SKM-1 treated with dmso at 0.1 percent for 144 hours (cell line): ENCODE results near the gene WHRN.

Experiments
- DNase-seq: peaks from one replicate; lab custom pipeline; 2025; ENCODE audit not compliant: unreplicated experiment; lab: John Stamatoyannopoulos, UW

Gene WHRN

DNA sequence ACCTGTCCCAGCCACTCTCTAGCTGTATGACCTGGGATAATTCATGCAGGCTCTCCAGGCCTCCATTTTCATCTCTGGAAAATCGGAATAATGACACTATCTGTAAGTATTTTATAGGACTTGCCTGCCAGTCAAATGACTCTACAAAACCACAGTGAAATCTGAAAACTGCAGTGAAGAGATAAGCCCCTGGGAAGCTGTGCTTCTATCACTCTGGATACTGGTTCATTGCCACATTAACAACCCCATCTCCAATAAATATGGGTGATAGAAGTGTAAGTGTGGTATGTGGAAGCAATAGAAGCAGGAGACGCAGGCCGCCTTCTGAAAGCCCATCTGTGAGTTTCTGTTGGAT lies 31.8 kb downstream of the WHRN start:
- no peak for DNase-seq

DNA sequence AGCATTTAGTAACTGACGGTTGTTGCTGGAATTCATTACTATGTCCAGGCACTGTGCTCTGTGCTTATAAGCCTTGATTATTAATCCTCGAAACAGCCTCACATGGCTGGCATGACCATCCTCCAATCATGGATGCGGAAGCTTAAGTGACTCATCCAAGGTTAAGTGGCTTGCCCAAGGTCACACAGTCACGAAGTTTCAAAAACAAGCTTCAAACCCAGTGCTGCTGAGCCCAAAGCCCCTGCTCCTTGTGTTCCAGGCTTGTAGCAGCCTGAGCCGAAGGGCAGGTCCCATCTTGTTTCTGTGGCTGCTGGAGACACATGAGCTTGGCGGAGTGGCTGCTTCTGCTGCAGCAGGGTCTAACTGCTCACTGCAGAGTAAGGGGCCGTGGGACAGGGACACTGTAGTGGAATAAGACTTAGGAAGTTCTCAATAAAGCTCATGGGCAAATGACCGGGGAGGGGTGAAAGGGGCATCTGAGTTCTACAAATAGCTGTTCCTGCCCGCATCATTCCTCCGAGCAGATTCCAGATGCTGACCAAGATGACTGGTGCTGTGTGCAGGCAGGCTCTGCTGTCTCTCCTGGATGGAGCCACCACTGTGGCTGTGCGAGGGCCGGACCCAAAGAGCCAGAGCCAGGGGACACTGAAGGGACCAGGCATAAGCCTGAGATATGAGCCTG lies 32.4 kb downstream of the WHRN start:
- DNase-seq = no peak

GRCh38 chr9:114471157-114471556 lies 34.1 kb downstream of the WHRN start:
- no peak for DNase-seq

DNA sequence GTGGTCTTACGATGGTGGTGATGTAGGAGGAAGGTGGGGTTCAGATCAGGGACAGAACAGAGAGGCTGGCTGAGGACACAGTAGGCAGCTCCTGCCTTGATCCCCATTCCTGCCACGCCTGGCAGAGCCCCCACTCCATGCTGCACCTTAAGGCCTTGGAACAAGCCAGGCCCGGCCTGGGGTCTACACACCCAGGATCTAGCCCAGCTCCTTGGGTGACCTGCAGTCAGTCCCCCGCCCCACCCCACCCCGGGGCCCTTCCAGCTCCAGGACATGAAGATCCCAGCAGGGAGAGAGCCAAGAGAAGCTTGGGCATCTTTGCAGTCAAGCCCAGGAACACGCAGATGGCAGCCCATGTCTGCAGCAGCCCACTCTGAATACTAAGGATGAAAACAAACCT lies 34.7 kb downstream of the WHRN start:
- DNase-seq = no peak

- DNase-seq = no peak
Measured at GRCh38 chr9:114470121-114470520, 35.2 kb downstream of the WHRN start.

DNA sequence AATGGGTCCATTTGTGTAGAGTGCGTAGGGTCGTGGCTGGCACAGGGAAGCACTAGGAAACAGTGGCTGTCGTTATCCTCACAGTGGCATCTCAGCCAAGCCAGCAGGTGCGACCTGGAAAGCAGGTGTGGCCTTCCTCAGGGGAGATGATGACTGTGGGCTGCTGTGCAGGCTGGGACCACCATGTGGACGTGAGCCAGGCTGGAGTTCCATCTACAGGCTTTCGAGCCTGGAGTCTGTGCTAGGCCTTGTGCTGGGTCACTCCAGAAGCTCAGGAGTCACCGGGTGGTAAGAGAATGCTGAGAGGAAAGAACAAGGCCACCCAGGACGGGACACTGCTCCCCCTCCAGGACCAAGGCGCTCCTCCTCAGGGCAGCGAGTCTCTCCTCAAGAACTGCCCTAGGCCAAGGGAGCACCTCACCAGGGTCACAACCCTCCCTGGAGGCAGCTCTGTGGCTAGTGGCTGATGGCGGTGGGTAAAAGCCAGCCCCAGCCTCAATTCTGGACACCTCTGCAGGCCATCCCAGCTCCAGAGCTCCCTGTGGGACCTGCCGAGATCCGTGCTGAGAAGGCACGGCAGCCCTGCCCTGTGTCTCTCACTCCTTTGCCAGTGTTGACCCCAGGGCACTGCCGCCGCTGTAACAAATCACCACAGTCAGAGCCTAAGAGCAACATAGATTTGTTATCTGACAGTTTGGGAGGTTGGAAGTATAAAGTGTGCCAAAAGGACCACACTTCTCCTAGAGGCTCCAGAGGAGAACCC lies 36.0 kb downstream of the WHRN start:
- DNase-seq = no peak

DNA sequence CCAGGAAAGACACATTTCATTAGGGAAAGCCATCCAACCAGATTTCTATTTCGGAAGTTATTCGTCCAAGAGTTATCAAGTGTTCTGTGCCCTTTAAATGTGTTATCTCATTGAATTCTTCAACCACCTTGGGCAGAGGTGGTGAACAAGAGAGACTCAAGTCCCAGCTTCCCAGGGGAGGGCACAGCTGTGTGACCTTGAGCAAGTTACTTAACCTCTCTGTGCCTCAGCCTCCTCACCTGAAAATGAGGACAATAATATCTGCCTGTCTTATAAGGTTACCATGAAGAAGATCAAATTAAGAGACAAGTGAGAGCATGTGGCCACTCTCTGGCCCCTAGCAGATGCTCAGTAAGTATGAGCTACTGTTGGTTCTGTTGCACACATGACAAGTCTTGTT lies 37.4 kb downstream of the WHRN start:
- no peak for DNase-seq

DNA sequence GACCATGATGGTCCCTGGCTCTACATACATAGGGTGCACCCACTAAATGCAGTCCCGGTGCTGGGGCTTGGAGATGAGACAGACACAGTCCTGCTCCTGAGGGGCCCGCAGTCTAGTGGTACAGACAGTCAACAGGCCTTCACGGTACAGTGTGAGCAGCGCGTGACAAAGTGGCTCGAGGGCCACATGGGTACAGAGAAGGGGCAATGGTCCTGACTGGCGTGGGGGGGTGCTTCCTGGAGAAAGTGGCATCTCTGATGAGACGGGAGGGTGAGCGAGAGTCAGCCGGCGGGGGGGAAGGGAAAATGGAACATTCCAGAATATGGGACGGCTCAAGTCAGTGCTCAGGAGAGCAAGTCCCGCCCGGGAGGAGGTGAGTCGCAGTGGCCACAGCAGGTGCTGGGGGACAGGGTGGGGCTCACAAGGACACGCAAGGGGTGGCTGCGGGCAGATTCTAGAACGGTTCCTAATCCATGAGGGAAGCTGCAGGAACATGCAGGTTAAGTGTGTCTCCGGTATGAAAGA lies 38.0 kb downstream of the WHRN start:
- no peak for DNase-seq

DNA sequence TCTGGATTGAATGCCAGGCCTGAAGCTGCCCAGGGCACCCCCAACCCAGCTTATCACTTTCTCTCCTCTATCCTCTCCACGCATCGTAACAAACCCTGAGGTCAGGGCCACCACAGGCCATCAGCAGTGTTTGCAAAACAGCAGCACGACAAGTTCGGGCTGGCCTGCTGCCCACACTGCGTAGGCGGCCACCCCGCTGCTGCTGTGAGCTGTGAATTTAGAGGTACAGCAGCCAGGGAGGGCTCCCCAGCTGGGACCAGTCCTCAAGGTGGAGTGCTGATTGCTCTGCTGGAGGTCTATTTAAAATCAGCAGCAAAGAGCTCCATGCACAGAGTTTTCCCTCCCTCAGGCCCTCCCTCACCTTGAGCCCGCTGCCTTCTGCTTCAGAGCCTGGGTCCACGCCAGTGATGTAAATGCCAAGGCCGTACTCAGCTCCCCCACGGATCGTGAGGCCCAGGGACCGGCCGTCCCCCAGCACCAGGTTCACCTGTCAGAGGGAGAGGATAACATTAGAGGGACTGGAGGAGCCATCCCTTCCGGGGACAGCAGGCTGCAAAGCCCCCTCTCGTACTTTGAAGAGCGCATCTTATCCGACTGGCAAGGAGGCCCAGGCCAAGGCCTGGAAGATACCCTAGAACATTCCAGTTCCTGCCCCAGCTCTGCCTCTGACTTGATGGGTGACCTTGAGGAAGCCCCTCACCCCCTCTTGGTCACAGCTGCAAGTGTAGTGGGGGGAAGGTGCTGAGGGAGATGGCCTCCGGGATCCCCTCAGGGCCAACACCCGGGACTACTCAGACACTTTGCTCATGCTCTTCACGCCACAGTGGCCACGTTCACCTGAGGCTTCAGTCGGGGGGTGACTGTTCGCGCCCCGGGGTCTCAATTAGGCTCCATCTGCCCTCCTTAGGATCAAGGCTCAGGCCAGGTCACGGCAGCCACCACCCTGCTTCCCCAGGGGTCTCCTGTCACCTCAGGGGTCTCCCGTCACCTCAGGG lies 39.1 kb downstream of the WHRN start:
- no peak for DNase-seq

GRCh38 chr9:114465417-114465816 lies 39.9 kb downstream of the WHRN start:
- no peak for DNase-seq

DNA sequence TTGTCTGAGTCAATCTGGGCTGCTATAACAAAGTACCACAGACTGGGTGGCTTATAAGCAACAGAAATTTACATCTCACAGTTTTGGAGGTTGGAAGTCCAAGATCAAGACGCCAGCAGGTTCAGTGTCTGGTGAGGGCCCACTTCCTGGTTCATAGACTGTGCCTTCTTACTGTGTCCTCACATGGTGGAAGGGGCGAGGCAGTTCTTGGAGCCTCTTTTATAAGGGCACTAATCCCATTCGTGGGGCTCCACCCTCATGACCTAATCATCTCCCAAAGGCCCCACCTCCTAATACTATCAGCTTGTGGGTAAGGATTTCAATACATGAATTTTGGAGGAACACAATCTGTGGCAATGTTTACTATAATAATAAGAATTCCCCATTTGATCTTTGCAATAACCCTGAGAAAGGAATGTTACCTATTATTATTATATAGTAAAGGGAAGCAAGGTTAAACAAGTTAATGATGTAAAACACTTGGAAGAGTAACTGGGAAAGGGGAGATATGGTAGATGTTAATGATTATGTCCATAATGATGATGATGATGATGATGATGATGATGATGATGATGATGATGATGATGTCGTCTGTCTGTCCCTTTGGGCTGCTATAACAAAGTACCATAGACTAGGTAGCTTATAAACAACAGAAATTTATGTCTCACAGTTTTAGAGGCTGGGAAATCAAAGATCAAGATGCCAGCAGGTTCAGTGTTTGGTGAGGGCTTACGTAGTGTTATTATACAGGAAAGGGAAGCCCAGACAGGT lies 40.8 kb downstream of the WHRN start:
- DNase-seq = no peak

GRCh38 chr9:114462791-114463190 lies 42.5 kb downstream of the WHRN start:
- no peak for DNase-seq

GRCh38 chr9:114461468-114461867 lies 43.8 kb downstream of the WHRN start:
- DNase-seq = no peak

GRCh38 chr9:114460513-114461199 lies 44.6 kb downstream of the WHRN start:
- DNase-seq = no peak

DNA sequence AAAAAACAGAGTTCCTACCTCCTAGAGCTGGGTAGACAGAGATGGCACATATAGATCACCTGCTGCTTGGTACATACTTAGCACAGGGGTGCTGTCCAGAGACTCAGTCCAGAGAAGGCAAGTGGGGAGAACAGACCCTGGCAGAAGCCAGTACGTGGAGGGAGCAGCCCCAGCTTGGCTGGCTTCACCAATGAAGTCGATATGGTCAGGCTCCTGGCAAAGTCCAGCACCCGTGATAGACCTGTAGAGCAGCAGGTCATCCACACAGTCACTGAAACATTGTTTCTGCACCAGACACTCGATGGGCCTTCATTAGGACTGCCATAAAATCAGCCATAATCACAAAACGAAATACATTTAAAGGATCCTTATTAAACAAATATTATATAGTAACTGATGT lies 45.8 kb downstream of the WHRN start:
- DNase-seq = no peak

DNA sequence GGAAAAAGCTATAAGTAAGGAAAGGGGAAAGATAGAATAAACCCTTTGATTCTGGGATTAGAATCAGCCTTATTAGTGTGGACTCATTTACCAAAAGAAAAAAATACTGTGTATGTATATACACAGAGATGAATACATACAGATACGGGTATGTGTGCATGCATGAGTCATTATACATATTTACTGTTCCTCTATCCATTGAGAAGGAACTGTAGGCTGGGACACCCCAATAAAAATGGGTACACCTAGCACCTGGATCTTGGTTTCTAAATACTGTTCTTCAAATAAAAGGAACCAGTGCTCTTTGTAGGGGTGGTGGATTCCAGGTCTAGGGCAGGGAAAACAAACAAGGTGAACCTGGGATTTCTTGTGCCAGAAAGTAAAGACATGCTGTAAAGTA lies 48.3 kb downstream of the WHRN start:
- DNase-seq = no peak

DNA sequence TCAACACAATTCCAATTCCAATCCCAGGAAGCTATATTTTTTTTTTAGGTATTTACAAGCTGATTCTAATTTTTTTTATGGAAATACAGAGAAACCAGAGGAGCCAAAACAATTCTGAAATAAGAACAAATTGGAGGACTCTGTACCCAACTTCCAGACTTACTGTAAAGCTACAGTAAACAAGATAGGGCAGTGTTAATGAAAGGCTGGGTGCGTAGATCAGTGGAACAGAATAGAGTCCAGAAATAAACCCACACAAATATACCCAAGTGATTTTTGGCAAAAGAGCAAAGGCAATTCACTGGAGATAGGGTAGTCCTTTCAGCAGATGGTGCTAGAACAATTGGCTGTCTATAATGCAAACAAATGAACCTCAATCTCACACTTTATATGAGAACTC lies 50.6 kb downstream of the WHRN start:
- no peak for DNase-seq

DNA sequence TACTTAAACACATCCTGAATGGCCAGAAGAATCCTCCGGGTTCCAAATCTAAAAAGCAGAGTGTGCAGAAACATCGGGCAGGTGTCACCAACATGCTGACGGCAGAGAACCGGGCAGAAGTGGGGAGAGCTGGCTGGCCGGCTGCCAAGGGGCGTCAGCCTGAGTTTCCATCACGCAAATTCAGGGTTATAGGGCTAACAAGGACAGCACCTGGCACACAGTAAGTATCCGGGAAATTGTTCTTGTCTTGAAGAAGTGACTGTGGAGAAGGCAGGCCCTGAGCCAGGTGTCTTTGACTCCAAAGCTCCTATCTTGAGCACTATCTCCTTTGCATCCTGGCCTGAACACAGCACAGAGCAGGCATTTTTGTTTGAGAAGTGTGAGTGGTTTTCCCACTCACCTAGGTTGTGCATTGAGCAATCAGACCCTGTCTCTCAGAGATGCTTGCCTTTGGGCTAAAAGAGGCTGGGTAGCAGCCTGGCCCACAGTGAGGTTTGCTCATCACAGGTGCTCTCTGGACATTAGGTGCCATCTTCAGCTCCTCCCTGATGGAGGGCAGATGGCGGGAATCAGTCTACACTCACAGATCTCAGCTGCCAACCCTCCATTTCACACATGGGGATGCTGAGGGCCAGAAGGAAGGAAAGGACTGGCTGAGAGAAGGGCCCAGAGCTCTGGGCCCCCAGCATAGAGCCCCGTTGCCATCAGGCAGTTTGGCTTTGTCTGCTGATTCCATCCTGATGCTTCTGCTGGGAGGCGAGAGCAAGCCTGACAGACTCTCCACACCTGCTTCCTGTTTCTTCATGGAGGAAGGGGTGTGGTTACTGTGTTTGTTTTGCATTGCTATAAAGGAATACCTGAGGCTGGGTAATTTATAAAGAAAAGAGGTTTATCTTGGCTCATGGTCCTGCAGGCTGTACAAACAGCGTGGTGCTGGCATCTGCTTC lies 52.8 kb downstream of the WHRN start:
- no peak for DNase-seq

DNA sequence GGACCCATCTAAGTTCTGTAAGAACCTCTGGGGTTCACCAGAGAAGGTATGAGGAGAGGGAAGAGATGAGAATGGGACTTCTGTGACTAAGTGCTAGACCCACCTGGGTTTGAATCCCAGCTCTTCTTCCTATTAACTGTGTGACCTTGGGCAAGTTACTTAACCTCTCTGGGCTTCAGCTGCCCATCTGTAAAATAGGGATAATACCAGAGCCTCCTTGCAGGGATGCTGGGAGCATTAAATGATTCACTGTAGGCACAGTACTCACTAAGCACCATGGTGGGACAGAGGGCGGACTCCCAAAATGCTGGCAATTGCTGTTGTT lies 53.6 kb downstream of the WHRN start:
- DNase-seq = no peak
